Endothelial cell of hepatic sinusoid (primary cell): ENCODE data around the gene FNBP1.

Experiments used
- in situ Hi-C: cut with HindIII; loops from 2 replicates; pipeline ENCODE4 v1.10.0; 2017; ENCODE audit warnings: low sequenced_read_pairs

The FNBP1 gene

DNA sequence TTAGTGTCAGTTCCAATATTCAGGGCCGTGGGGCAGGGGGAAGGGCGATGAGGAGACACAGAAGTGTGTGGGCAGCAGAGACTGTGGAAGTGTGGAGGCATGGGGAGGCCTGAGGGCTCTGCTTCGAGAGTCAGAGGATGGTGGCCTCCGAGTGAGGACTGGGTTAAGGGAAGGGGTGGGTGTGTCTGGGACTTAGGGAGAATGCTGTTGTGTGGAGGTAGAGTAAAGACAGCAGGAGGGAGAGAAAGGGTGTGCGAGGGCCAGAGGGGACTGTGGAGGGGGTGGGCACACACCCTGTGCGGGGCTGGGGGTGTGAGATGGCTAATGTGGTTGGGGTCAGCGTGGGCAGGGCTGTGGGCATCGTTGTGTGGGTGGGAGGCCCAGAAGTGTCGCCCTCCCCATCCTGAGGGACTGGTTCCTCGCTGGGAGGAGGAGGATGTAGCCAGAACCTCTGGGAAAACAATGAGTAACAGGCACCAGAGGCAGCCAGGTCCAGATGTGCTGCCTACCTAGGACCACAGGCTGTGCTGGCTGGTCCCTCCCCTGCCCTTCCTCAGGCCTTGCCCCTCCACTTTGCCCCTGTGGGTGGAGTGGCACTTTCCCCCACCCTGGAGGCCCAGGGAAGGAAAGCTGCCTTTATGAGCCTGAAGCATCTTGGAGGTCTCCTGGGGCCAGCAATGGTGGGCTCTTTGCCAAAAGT, 203.5 kb downstream of the FNBP1 start:
- in situ Hi-C loops, result loop anchor here (10.0 to 25.0 kb wide), 2 partner anchors 215 to 423 kb away; partner anchors contain the start of genes GPR107 and HMCN2

DNA sequence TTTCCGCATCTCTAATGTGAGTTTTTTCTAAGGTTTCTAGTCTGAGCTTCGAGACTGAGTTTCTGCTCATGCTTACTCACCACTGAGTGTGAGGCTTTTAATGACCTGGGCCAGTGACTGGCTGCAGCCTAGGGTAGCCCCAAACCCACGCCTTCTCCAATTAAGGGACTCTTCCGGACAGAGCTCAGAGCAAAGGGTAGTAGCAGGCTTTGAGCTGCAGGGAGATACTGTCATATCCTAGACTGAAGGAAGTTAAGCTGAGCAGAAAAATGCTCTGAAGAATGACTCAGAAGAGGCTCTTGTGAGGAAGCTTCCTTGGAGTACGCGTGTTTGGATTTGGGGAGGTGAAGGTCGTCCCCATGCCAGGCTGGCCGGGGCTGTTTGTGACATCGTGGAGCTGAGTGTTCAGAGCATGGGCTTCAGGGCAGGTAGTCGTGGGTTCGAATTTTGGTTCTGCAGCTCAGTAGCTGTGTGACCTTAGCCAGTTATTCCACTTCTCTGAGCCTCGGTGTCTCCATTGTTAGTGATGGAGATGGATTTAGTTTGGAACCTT, 204.2 kb downstream of the FNBP1 start:
- in situ Hi-C loops, result loop anchor here (10.0 to 25.0 kb wide), 2 partner anchors 216 to 424 kb away; partner anchors contain the start of genes GPR107 and HMCN2
